ENCODE data around the gene GFRA4. TPM values are rescaled to one million over a fixed set of nuclear protein-coding genes. Genes with fewer than 3 reads are reported as not detected.

GFRA4 gene
- total RNA-seq = not detected

GRCh38 chr20:3663031-3663701 lies at the start of gene GFRA4:
Gene GFRA4 (minus strand): TSS chr20:3663399. CDS start chr20:3663399, 0 bp downstream.
- TF ChIP-seq CTCF (IDR thresholded peaks at IDR 0.05) = no peak
- Histone ChIP-seq H3K27ac (no peak within 1 kb of the TSS), H3K27me3 (peaks cover 4% of the 10 kb centered on the region), H3K9me3 (no peaks in the 10 kb centered on the region), H3K4me1 (no peaks in the 10 kb centered on the region), H3K4me3 (no peak within 1 kb of the TSS), H3K36me3 (peaks cover 0 to 4% of the 10 kb centered on the region in 2 donors)
- intact Hi-C loops (cut with DNase I) = no loop called here
- DNase-seq (ENCODE audit: low spot score in 2 of 2) = peak in 1 of 2 donors; percentile 53

- peak; percentile 46 to 77 for DNase-seq (ENCODE audit: low spot score in 2 of 2)
Observed at GRCh38 chr20:3712279-3712873, 49.2 kb upstream of the GFRA4 start, which contains the start of gene SIGLEC1. Gene SIGLEC1 (minus strand): TSS chr20:3712600. CDS start chr20:3707128, 5,472 bp downstream.

GRCh38 chr20:3711484-3711941 lies 48.3 kb upstream of the GFRA4 start:
- DNase-seq (ENCODE audit: low spot score in 2 of 2) = no peak
- intact Hi-C loops (cut with DNase I) = loop anchor here (1.0 kb wide), 1 partner anchor 35 kb away; no protein-coding TSS in a partner anchor
- Histone ChIP-seq H3K27me3 (no peaks in the 10 kb centered on the region), H3K27ac (no peak overlapping the region), H3K4me1 (peaks cover 4 to 5% of the 10 kb centered on the region in 2 donors), H3K9me3 (no peaks in the 10 kb centered on the region), H3K36me3 (no peaks in the 10 kb centered on the region), H3K4me3 (peak overlapping the region in 1 of 2 donors; percentile 23)
- no peak for TF ChIP-seq CTCF (IDR thresholded peaks at IDR 0.05)

More at GRCh38 chr20:3712279-3712873, 49.2 kb upstream of the GFRA4 start, which contains the start of gene SIGLEC1:
- peak within 1 kb of the TSS in 1 of 2 donors; percentile 23 for H3K4me3 ChIP-seq
- H3K36me3 ChIP-seq = no peaks in the 10 kb centered on the region
- no peak for TF ChIP-seq CTCF (IDR thresholded peaks at IDR 0.05)
- peaks cover 2 to 3% of the 10 kb centered on the region in 2 donors for H3K4me1 ChIP-seq
- H3K27ac ChIP-seq = no peak within 1 kb of the TSS
- no peaks in the 10 kb centered on the region for H3K27me3 ChIP-seq
- no peaks in the 10 kb centered on the region for H3K9me3 ChIP-seq
- intact Hi-C loops (cut with DNase I) = no loop called here

- no peaks in the 10 kb centered on the region for H3K9me3 ChIP-seq
- intact Hi-C loops (cut with DNase I) = loop anchor here (1.0 kb wide), 1 partner anchor 35 kb away; no protein-coding TSS in a partner anchor
- no peak overlapping the region for H3K27ac ChIP-seq
- H3K4me3 ChIP-seq = peak overlapping the region in 1 of 2 donors; percentile 23
- H3K36me3 ChIP-seq = no peaks in the 10 kb centered on the region
- peak; percentile 94 to 98 (median 95) for TF ChIP-seq CTCF (IDR thresholded peaks at IDR 0.05)
- DNase-seq (ENCODE audit: low spot score in 2 of 2) = peak in 1 of 2 donors; percentile 87
- peaks cover 4 to 5% of the 10 kb centered on the region in 2 donors for H3K4me1 ChIP-seq
- no peaks in the 10 kb centered on the region for H3K27me3 ChIP-seq
Observed at GRCh38 chr20:3710703-3711483, 47.7 kb upstream of the GFRA4 start.

GRCh38 chr20:3710011-3710466 lies 46.8 kb upstream of the GFRA4 start:
- H3K27me3 ChIP-seq = no peaks in the 10 kb centered on the region
- TF ChIP-seq CTCF (IDR thresholded peaks at IDR 0.05) = no peak
- no peak overlapping the region for H3K4me3 ChIP-seq
- no peaks in the 10 kb centered on the region for H3K36me3 ChIP-seq
- intact Hi-C loops (cut with DNase I) = no loop called here
- peak in 1 of 2 donors; percentile 64 for DNase-seq (ENCODE audit: low spot score in 2 of 2)
- no peaks in the 10 kb centered on the region for H3K9me3 ChIP-seq
- peaks cover 4 to 5% of the 10 kb centered on the region in 2 donors for H3K4me1 ChIP-seq
- no peak overlapping the region for H3K27ac ChIP-seq

Measured in ascending aorta (tissue), 2 donors.